ELF-1 (cell line): ENCODE results near the gene HDGFL3.
"Not testable (repeated sequence)": the region's sequence is repeated elsewhere in the genome, so short reads cannot be mapped to it uniquely, and the experiment has no call there.

ENCODE experiments used
- DNase-seq: peaks from one replicate; pipeline ENCODE4 v3.0.0-alpha.2; 2016; ENCODE audit warnings: low read depth, low spot score

HDGFL3 gene

DNA sequence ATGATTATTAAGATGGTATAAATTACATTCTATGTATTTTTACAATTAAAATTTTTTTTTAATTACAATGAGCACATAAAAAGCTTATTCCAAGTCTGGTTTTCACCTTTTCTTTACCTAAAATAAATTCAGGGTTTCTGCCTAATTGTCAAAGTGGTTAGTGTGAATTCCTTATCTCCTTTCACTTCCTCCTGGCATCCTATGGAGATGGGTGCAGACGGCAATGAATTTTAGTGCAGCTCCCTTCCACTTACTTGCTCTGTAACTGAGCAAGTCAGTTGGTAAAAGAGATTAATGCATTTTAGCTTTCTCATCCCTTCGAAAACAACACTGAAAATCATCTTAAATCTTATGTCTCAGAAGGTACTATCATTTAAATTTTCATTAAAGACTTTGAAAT, 13.1 kb downstream of the HDGFL3 start:
- DNase-seq: no peak

- no peak for DNase-seq
Measured at GRCh38 chr15:83193721-83194120, 13.9 kb downstream of the HDGFL3 start.

GRCh38 chr15:83192742-83193141, 14.9 kb downstream of the HDGFL3 start:
- DNase-seq: no peak

DNA sequence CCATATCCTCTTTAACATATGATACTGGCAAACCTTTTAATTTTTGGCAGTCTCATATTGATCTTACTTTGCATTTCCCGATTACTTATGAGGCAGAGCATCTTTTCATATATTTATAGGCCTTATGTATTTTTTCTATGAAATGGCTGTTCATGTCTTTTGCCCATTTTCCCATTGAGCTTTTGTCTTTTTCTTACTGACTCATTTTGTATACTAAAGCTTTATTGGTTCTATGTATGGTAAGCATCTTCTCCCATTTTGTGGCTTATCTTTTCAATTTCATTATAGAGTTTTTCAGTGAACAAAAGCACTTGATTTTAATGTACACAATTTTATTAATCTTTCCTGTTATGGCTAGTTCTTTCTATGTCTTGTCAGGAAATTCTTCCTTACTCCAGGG, 17.2 kb downstream of the HDGFL3 start:
- DNase-seq: no peak

- no peak for DNase-seq
Measured at GRCh38 chr15:83185561-83185960, 22.1 kb downstream of the HDGFL3 start.

GRCh38 chr15:83178869-83179325, 28.7 kb downstream of the HDGFL3 start:
- no peak for DNase-seq

GRCh38 chr15:83178390-83178789, 29.2 kb downstream of the HDGFL3 start:
- DNase-seq: no peak

DNA sequence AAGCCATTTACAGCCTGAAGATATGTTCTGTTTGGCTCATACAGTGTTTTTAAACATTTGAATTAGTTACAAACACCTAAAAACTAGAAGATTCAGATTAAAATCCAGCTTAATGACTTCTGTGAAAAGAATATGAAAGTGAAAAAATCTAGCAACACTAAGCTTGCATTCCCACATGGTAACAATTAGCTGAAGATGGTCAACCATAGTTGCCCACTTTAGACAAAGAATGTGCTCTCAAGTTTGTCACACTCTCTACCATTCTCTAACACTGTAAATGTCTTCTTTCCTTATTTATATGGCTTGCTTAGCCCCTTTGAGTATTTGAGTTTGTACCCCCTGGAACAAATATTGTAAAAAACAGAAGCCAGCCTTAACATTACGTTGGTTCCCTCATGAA, 32.7 kb downstream of the HDGFL3 start:
- DNase-seq: no peak

GRCh38 chr15:83170474-83171165, 37.0 kb downstream of the HDGFL3 start:
- no peak for DNase-seq

DNA sequence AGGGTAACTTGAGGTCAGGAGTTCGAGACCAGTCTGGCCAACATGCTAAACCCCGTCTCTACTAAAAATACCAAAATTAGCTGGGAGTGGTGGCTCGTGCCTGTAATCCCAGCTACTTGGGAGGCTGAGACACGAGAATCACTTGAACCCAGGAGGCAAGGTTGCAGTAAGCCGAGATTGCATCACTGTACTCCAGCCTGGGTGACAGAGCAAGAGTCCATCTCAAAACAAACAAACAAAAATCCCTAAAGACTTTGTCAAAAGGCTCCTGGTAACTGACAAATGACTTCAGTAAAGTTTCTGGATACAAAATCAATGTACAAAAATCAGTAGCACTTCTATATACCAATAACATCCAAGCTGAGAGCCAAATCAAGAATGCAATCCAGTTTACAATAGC, 38.0 kb downstream of the HDGFL3 start:
- DNase-seq: not testable (repeated sequence)

GRCh38 chr15:83166830-83167229, 40.8 kb downstream of the HDGFL3 start:
- no peak for DNase-seq

GRCh38 chr15:83166218-83166617, 41.4 kb downstream of the HDGFL3 start:
- DNase-seq: no peak

GRCh38 chr15:83164771-83165404, 42.7 kb downstream of the HDGFL3 start:
- no peak for DNase-seq

GRCh38 chr15:83164111-83164770, 43.4 kb downstream of the HDGFL3 start:
- no peak for DNase-seq

GRCh38 chr15:83163032-83163431, 44.6 kb downstream of the HDGFL3 start:
- DNase-seq: no peak

DNA sequence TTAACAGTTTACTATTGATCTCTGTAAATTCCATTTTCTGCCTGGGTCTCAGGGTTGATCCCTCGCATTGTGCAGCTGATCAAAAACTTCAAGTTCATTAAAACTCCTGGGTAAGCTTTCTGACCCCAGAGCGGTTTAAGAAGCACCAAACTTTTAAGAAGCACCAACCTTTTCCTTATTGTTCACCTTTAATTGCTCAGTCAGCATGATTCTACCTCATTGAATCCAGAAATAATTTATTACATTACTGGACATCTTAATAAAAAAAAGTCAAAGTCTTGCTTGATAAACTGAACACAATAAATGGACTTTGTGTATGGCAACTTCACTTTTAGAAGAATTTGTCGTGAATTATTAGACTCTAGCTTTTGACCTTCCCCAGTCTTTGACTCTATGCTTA, 46.9 kb downstream of the HDGFL3 start:
- DNase-seq: no peak

- no peak for DNase-seq
Measured at GRCh38 chr15:83158393-83158792, 49.2 kb downstream of the HDGFL3 start.

DNA sequence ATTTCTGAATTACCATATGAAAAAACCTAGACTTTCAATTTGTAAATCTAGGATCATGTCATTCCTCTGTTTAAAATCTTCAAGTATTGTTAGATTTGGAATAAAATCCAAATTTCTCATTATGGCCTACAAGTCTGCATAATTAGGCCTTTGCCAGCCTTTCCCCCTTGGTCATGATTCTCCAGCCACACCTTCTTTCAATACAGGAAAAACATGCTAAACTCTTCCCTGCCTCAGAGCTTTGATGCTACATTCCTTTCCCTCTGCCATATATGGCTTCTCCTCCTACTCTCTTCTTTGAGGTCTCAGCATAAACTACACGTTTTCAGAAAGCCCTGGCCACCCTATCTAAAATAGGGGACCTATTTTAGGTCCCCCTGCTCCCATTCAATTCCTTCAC, 51.7 kb downstream of the HDGFL3 start:
- DNase-seq: peak; percentile 5

DNA sequence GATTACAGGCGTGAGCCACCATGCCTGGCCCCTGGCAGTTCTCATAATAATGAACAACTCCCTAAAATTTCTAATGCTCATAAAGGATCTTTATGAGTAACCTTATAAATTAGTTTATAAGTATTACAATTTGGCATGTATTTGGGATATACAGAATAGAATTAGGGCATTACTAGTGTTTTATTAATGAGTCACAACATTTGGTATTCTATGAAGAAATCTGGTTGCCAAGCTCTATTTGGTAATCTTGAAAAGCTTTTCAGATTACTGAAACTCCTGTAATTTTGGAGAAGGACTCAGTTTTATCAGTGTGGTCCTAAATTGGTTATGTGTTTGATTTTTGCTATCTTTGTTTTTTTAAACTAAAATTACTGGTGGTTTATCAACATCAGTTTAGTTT, 54.3 kb downstream of the HDGFL3 start:
- no peak for DNase-seq

DNA sequence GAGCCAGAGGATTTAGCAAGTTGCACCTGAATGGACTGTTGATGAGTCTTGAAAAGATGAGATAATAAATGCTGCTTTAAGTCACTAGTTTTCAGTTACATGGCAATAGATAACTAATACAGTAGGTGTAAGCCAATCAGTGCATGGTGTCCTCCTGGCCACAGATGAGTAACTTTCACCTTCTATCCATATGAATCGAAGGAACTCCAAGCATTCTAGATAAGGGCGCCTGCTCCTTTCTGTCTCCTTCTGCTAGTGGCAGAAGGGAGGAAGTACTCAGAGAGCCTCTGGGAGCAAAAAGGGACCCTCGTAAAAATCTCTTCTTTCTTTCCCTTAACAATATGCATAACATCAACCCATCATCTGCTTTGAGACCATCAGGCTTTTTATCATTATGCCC, 62.9 kb downstream of the HDGFL3 start:
- no peak for DNase-seq

DNA sequence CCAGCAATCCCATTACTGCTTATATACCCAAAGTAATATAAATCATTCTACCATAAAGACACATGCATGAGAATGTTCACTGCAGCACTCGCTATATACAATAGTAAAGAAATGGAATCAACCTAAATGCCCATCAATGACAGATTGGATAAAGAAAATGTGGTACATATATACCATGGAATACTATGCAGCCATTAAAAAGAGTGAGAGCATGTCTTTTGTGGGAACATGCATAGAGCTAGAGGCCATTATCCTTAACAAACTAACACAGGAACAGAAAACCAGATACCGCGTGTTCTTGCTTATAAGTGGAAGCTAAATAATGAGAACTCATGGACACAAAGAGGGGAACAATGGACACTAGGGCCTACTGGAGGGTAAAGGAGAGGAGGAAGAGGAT, 65.5 kb downstream of the HDGFL3 start:
- not testable (repeated sequence) for DNase-seq

- no peak for DNase-seq
Measured at GRCh38 chr15:83132861-83133523, 74.6 kb downstream of the HDGFL3 start.
